NCI-H345 treated with DMSO at 0.1 percent for 48 hours (cell line): ENCODE results near the gene C1QBP.
"Not testable (repeated sequence)": the region's sequence is repeated elsewhere in the genome, so short reads cannot be mapped to it uniquely, and the experiment has no call there.

Experiments
- DNase-seq: peaks from one replicate; lab custom pipeline; 2025; ENCODE audit not compliant: unreplicated experiment; lab: John Stamatoyannopoulos, UW

The C1QBP gene

GRCh38 chr17:5431949-5432556, 6.9 kb downstream of the C1QBP start:
- no peak for DNase-seq

- not testable (repeated sequence) for DNase-seq
Measured at GRCh38 chr17:5431234-5431633, 7.7 kb downstream of the C1QBP start.

GRCh38 chr17:5430413-5430999, 8.4 kb downstream of the C1QBP start:
- DNase-seq: no peak

- DNase-seq: no peak
Measured at GRCh38 chr17:5429191-5429887, 9.6 kb downstream of the C1QBP start.

- DNase-seq: no peak
Measured at GRCh38 chr17:5425826-5426225, 13.1 kb downstream of the C1QBP start.

- DNase-seq: no peak
Measured at GRCh38 chr17:5424909-5425308, 14.0 kb downstream of the C1QBP start.

GRCh38 chr17:5422505-5422904, 16.4 kb downstream of the C1QBP start:
- no peak for DNase-seq

GRCh38 chr17:5419959-5420653, 18.8 kb downstream of the C1QBP start, which contains the start of gene RPAIN:
TSS of gene RPAIN (plus strand) at chr17:5420182. CDS start at chr17:5420211, 29 bp downstream.
- peak; percentile 91 for DNase-seq

- DNase-seq: peak; percentile 92
Measured at GRCh38 chr17:5419356-5419958, 19.5 kb downstream of the C1QBP start, which contains the start of gene NUP88. TSS of gene NUP88 (minus strand) at chr17:5419662. CDS start at chr17:5419650, 12 bp downstream.

- DNase-seq: no peak
Measured at GRCh38 chr17:5418858-5419355, 20.0 kb downstream of the C1QBP start.

- DNase-seq: no peak
Measured at GRCh38 chr17:5416901-5417300, 22.1 kb downstream of the C1QBP start.

- DNase-seq: no peak
Measured at GRCh38 chr17:5413682-5414081, 25.3 kb downstream of the C1QBP start.

- DNase-seq: no peak
Measured at GRCh38 chr17:5410594-5411272, 28.2 kb downstream of the C1QBP start.

- DNase-seq: no peak
Measured at GRCh38 chr17:5408186-5408585, 30.8 kb downstream of the C1QBP start.

- DNase-seq: no peak
Measured at GRCh38 chr17:5405400-5405799, 33.6 kb downstream of the C1QBP start.

- DNase-seq: no peak
Measured at GRCh38 chr17:5399767-5400166, 39.2 kb downstream of the C1QBP start.

GRCh38 chr17:5396612-5397011, 42.3 kb downstream of the C1QBP start:
- no peak for DNase-seq

- no peak for DNase-seq
Measured at GRCh38 chr17:5391678-5392077, 47.3 kb downstream of the C1QBP start.
